GM10266 (cell line): Measurements from ENCODE around the gene PKNOX2.

Experiments
- DNase-seq: peaks from one replicate; pipeline ENCODE4 v3.0.0; 2012; ENCODE audit errors: extremely low spot score
- TF ChIP-seq, protein P1 (sequence below): IDR thresholded peaks from 2 replicates; pipeline ENCODE4 v1.5.1; 2012; ENCODE audit warnings: mild to moderate bottlenecking, low read depth; ENCODE audit not compliant: control insufficient read depth, insufficient read depth; ENCODE audit errors: missing control alignments

The PKNOX2 gene

DNA sequence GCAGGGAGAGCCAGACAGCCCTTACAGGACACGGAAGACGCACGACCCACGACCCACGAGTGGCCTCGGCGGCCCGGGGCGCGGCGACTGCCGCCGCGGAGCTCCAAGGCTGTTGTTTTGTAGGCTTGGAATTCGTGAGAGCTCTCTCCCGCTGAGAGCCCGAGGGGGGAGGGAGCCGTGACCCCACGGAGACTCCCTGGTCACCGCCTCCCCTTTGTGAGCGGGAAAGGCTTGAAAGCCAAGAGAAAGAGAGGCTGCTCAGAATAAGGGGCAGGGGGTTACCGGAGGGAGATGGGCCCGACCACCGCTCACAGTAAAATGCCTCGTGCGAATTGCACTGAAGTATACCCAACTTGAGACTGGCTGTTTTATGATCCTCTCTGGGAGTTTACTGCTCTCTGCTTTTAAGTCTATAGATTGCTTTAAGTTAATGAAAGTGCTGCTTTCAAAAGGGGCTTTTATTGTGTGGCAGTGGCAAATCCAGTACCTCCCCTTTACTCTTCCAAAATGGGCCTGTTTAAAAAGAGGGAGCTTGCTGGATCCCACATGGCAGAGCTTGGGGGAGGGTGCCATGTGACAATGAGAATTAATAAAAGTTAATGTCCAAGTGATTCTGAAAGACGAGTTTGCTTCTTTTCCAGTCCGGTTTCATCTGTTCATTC is 2.9 kb downstream of the PKNOX2 start:
- DNase-seq = no peak
- TF ChIP-seq, protein P1, sequence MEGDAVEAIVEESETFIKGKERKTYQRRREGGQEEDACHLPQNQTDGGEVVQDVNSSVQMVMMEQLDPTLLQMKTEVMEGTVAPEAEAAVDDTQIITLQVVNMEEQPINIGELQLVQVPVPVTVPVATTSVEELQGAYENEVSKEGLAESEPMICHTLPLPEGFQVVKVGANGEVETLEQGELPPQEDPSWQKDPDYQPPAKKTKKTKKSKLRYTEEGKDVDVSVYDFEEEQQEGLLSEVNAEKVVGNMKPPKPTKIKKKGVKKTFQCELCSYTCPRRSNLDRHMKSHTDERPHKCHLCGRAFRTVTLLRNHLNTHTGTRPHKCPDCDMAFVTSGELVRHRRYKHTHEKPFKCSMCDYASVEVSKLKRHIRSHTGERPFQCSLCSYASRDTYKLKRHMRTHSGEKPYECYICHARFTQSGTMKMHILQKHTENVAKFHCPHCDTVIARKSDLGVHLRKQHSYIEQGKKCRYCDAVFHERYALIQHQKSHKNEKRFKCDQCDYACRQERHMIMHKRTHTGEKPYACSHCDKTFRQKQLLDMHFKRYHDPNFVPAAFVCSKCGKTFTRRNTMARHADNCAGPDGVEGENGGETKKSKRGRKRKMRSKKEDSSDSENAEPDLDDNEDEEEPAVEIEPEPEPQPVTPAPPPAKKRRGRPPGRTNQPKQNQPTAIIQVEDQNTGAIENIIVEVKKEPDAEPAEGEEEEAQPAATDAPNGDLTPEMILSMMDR = no peak

DNA sequence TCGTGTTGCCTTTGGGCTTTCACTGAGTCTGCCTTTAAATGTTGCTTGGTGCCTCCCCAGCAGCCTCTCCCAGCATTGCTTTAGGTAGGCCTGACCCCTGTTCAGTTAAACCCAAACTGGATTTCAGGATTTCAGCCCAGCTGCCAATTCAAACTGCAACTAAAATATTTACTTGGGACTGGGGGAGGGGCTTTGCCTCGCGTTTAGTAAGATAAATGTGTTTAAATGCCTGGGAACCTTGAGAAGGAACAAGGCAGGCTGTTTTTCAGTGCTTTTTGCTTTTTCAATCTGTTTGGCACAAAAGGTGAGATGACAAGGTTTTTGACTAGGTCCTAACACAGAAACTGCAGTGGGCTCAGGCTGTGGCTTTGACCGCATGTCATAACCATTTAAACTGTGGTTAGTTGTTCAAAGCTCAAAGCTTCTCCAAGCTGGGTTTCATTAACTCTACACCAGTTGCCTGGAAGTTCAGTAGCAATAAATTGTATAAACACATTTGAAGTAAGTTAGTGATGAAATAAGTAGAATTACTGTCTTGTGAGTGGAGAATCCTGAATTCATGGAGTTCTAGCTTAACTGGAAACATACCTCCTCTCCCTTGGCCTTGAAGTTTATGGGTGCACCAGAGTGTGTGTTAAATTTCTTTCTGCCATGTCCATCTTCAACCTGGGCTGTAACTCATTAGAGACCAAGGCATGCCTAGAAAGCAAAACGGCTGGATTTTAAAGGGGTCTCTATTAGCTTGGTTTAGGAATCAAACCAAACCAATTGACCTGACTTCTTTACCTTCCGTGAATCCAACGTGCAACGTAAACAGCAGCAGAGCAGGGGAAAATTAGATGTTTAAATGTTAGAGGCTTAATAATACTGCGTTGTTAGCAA is 3.6 kb downstream of the PKNOX2 start:
- TF ChIP-seq, protein P1 = no peak
- no peak for DNase-seq

DNA sequence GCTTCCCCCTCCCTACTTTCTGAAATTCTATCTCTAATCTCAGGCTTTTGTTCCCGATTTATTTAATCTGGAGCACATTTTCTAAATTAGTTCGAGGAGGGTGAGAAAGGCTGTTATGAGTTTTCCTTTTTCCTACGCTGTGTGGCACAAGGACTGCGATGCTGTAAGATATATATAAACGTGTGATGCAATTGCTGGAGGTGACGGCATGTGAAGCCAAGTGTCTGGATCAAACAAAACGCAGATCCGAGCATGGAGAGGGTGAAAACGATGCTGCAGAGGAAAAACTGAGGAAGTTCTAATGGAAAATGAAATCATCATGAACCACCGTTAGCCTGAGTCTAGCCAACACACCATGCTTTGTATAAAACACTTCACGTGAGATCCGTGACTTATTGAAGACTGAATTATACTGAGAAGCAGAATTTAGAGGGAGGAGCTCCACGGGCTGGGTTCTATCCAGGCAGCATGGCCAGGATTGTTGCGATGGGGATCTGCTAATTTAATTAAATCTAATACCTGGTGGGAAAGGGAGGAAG is 4.4 kb downstream of the PKNOX2 start:
- TF ChIP-seq, protein P1 = no peak
- DNase-seq = no peak

DNA sequence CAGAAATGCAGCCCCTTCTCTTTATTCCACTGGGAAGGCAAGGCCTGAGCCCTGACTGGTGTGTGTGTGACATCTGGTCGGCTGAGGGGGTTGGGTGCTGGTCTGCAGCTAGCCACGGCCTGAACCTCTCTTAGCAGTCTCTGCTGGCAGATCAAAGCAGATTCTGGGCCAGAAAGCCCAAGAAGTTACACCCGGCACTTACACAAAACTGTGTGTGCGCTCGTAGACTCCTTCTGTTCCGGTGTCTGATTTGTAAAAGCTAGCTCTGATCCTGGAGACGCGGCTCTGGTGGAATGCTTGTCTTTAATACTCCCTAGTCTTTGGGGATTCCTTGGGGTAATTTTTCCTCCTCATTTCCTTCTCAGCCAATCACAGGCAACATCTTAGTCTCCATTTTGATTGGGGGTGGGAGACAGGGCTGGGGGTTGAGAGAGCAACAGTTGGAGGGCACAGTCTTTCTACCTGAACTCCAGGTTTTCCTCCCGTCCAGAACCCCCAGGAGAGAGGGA is 5.5 kb downstream of the PKNOX2 start:
- DNase-seq = no peak
- TF ChIP-seq, protein P1 = no peak

DNA sequence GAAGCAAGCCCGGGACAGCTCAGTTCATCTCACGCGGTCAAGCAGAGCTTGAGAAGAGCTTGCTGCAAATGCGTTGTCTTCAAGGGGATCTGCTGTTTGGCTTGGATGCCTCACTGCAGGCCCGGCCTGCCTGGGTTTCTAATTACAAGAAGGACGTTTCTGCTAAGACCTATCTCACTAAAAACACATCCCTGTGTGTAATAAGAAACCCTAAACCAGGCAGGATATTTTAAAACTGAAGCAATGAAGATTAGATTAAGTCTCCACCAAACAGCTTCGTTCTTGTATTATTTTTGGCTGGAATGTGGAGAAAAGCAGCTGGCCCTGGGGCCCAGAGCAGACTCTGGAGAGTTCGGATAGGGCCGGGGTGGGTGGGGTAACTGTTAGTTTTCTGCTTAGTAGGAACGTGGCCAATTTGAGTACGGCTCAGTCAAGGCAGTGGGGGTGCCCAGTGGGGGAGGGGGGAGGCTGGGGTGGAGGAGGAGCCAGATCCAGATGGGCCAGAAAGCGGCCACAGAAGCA is 6.0 kb downstream of the PKNOX2 start:
- TF ChIP-seq, protein P1 = no peak
- no peak for DNase-seq

DNA sequence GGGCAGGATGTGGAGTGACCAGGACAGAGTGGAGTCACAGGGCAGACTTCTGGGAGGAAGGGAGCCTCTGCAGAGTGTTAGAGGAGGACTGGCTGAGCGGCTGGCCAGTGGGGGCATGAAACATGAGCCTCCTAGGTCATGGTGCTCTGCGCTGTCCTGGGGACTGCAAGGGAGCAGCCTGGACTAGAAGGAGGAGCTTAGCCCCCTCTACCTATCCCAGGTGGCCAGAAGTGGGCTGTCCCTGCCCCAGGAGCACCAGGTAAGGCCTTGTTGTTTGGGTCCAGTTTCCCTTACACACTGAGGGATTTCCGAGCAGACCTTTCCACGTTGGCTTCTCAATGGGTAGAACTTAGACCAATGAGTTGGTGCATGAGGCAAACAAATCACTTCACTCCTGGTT is 7.4 kb downstream of the PKNOX2 start:
- TF ChIP-seq, protein P1 = no peak
- DNase-seq = no peak

DNA sequence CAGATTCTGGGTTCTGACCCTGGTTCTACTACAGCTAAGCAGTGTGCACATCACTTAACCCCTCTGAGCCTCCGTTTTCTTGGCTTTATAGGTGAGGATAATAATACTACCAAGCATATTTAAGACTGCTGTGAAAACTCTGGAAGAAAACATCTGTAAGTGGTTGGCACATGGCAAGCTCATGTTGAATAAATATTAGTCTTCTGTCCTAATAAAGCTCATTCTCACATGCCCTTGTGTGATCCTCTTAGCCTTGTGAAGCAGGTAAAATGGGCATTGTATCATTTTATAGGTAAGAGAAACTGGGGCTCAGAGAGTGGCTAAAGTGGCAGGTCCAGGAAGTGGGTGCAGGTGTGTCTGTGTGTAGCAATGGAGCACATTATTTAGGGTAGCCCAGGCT is 8.5 kb downstream of the PKNOX2 start:
- no peak for DNase-seq
- TF ChIP-seq, protein P1 = no peak
